ENCODE results near the gene COX10. TPM values are rescaled to one million over a fixed set of nuclear protein-coding genes. Genes with fewer than 3 reads are reported as not detected.
A peak's percentile ranks its signal among the peaks of the same experiment; 100 is the strongest.

Gene COX10
- total RNA-seq, 1 donor from 2014 or later = 22.6 TPM

DNA sequence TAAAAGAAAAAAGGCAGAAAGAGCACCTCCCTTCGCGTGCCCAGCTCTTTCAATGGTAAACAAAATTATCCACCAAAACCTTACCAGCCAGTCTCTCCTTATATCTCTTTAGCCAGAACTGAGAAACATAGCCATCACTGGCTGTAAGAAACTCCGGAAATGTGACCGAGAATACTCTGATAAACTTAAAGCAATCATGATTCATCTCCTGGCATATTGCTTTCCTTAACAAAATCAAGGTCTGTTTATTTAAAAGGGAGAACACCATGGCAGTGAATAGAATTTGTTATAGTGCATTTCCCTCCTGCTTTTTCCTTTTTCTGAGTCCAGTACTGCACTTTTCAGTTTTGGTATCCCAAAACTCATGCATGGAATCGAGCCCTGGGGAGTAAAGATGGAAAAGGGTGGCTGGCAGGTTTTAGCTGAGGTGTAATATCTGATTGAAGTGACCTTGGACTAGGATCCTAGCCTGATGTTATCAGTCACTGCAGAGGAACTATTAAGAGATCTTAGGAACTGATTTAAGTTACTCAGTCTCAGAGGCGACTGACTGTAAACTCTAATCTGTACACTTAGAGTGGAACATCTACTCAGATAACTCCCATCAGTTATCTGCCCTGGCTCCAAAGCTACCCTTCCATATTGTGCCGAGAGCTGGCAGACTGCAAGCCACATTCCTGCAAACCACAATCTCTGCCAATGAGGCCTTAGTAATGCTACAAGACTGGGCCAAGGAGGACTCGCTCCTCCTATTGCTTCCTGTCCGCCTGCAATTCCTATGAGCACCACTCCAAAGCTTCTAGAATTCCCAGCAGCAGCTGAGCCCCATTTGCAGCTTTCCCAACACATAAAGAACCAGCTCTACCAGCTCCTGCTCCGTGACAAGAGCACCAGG, 7.4 kb upstream of the COX10 start:
- Histone ChIP-seq H3K27me3 (ENCODE audit: control insufficient read depth, insufficient read depth, low read length) (no peaks in the 10 kb centered on the region), H3K4me3 (ENCODE audit: low read depth, low read length) (no peak overlapping the region), H3K36me3 (ENCODE audit: control insufficient read depth, insufficient read depth, low read length) (no peaks in the 10 kb centered on the region)
- DNase-seq (ENCODE audit: low read depth) = peak; percentile 18
- TF ChIP-seq, protein P1, sequence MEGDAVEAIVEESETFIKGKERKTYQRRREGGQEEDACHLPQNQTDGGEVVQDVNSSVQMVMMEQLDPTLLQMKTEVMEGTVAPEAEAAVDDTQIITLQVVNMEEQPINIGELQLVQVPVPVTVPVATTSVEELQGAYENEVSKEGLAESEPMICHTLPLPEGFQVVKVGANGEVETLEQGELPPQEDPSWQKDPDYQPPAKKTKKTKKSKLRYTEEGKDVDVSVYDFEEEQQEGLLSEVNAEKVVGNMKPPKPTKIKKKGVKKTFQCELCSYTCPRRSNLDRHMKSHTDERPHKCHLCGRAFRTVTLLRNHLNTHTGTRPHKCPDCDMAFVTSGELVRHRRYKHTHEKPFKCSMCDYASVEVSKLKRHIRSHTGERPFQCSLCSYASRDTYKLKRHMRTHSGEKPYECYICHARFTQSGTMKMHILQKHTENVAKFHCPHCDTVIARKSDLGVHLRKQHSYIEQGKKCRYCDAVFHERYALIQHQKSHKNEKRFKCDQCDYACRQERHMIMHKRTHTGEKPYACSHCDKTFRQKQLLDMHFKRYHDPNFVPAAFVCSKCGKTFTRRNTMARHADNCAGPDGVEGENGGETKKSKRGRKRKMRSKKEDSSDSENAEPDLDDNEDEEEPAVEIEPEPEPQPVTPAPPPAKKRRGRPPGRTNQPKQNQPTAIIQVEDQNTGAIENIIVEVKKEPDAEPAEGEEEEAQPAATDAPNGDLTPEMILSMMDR (IDR thresholded peaks at IDR 0.05; ENCODE audit: insufficient read depth, low read length, poor library complexity, severe bottlenecking) = no peak

DNA sequence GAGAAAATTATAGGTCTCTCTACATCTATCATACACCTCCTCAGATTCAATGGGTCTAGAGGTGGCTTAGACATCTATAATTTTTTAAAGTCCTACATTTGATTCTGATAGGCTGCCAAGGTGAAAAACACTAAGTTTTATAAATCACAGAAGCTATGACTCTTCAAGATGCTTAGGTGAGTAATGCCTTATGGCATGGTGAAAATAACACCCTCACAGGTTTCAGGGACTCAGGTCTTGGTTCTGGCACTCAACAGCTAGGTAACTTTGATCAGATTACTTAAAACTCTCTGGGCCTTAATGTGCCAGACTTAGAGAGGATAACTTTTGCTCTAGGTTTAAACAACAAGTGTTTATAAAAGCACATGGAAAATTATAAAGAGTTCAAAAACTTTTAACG, 2.0 kb upstream of the COX10 start:
- Histone ChIP-seq H3K4me3 (ENCODE audit: low read depth, low read length) (no peak overlapping the region), H3K36me3 (ENCODE audit: control insufficient read depth, insufficient read depth, low read length) (no peaks in the 10 kb centered on the region), H3K27me3 (ENCODE audit: control insufficient read depth, insufficient read depth, low read length) (no peaks in the 10 kb centered on the region)
- no peak for DNase-seq (ENCODE audit: low read depth)
- TF ChIP-seq, protein P1 (IDR thresholded peaks at IDR 0.05; ENCODE audit: insufficient read depth, low read length, poor library complexity, severe bottlenecking) = no peak

- Histone ChIP-seq H3K27me3 (ENCODE audit: control insufficient read depth, insufficient read depth, low read length) (no peaks in the 10 kb centered on the region), H3K4me3 (ENCODE audit: low read depth, low read length) (peak overlapping the region; percentile 97), H3K36me3 (ENCODE audit: control insufficient read depth, insufficient read depth, low read length) (no peaks in the 10 kb centered on the region)
- TF ChIP-seq, protein P1 (IDR thresholded peaks at IDR 0.05; ENCODE audit: insufficient read depth, low read length, poor library complexity, severe bottlenecking) = no peak
- no peak for DNase-seq (ENCODE audit: low read depth)
Measured at GRCh38 chr17:14068542-14069250, 608 bp upstream of the COX10 start.

DNA sequence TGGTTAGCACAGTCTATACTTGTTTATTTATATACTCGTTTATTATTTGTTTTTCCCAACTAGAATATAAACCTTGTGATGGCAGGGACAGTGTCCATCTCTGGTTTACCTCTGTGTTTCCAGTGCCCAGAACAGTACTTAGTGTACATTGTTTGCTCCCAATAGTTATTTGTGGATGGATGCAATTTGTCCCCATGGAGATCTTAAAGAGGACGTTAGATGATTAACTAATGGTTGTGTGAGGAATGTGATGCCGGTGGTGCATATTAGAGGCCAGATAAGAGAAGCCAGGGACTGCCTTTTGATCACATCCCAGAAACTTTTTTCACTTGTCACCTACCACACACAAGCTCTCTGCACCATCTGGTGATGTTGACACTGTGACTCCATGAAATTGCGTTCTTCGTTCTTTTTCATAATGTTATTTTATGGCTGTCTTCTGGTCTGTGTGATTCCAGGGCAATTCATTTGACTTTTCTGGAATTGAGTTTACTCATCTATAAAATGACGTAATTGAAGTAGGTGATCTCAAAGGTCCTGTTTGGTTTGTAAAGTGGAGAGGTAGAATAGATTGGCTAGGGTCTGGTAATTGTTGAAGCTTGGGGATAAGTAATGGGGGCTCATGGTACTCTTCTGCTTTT, 1.2 kb downstream of the COX10 start:
- no peaks in the 10 kb centered on the region for H3K27me3 ChIP-seq (ENCODE audit: control insufficient read depth, insufficient read depth, low read length)
- TF ChIP-seq, protein P1 (IDR thresholded peaks at IDR 0.05; ENCODE audit: insufficient read depth, low read length, poor library complexity, severe bottlenecking) = no peak
- no peak for DNase-seq (ENCODE audit: low read depth)
- peak overlapping the region; percentile 97 for H3K4me3 ChIP-seq (ENCODE audit: low read depth, low read length)
- no peaks in the 10 kb centered on the region for H3K36me3 ChIP-seq (ENCODE audit: control insufficient read depth, insufficient read depth, low read length)

DNA sequence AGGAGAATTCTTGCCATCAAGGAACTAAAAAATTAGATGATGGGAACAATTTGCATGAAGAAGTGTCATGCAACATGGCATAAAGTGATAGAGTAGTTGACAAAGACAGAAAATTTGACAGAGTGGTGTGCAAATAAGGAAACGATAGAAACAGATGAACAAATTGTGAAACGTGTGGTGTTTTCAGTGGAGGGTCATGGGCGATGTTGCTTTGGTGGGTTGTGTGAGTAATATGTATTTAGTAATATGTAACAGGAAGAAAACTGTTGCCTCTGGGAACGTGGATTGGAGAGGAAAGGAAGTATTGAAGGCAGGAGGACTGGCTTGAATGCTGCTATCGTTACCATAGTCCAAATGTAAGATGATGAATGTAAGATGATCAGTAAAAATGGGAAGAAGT, 3.6 kb downstream of the COX10 start:
- Histone ChIP-seq H3K4me3 (ENCODE audit: low read depth, low read length) (no peak overlapping the region), H3K27me3 (ENCODE audit: control insufficient read depth, insufficient read depth, low read length) (no peaks in the 10 kb centered on the region), H3K36me3 (ENCODE audit: control insufficient read depth, insufficient read depth, low read length) (no peaks in the 10 kb centered on the region)
- DNase-seq (ENCODE audit: low read depth) = no peak
- TF ChIP-seq, protein P1 (IDR thresholded peaks at IDR 0.05; ENCODE audit: insufficient read depth, low read length, poor library complexity, severe bottlenecking) = no peak

Data from kidney epithelial cell (primary cell).